GM18498 (cell line): ENCODE measurements around the gene NFIA.

Experiments
- ATAC-seq: cut with Tn5 transposase; IDR thresholded peaks from one replicate; pipeline ENCODE4 v1.9.1; 2021; ENCODE audit warnings: mild to moderate bottlenecking, moderate library complexity; ENCODE audit not compliant: unreplicated experiment

NFIA gene

GRCh38 chr1:61386770-61387169 is 304.4 kb downstream of the NFIA start:
- no peak for ATAC-seq

GRCh38 chr1:61387829-61388228 is 305.5 kb downstream of the NFIA start:
- ATAC-seq: no peak

DNA sequence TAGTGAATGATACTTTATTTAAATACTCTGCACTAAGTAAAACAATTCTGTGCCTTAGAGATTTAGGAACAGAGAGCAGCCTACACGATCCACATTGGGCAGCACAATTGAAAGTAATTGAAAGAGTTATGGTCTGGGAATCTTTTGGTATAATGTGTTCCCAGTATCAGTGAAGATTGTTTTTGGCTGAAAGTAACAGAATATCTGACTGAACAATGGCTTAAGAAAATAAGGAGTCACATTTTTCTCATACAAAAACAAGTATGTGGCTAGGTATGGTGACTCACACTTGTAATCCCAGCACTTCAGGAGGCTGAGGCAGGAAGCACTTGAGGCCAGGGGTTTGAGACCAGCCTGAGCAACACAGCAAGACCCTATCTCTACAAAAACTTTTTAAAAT is 306.2 kb downstream of the NFIA start:
- no peak for ATAC-seq

GRCh38 chr1:61389194-61389925 is 307.0 kb downstream of the NFIA start:
- ATAC-seq: no peak

DNA sequence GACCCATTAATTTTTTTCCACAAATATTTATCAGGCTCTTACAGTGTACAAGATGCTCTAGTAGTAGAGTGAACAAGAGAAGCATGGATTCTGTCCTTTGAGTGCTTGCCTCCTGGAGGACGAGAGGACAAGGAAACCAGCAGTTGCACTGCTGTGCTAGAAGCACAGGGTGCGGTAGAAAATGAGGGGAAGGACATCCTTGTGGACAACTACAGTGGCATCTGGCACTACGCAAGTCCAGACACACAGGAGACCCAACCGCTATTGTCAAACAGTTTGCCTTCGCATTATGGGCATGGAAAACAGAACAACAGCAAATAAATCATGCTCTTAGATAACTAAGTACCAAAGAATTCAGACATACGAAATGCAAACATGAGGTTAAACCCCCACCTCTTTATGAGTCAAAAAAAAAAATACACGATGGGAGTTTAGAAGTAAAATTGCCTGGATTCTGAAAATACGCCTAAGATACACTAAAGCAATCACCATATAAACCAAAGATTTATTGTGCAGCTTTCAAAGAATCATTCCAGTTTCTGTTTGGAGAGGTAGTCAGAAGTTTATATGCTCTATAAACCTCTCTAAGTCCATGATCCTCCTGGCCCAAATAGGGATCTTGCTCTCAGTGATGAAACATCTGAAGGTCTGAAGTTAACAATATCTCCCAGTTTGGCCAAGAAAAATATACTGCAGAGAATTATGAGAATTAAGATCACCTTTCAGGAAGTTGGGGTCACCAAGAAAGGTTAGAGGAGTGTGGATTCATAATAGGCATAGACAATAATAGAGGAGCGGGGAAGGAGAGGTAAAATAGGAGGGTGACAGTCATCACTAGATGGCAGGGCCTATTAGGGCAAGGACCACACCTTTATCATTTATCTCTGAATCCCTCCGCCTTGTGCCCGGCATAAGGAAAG is 307.8 kb downstream of the NFIA start:
- no peak for ATAC-seq

- ATAC-seq: no peak
These were observed 309.4 kb downstream of the NFIA start for GRCh38 chr1:61391730-61392129.

GRCh38 chr1:61392409-61393242 is 310.3 kb downstream of the NFIA start:
- ATAC-seq: no peak

DNA sequence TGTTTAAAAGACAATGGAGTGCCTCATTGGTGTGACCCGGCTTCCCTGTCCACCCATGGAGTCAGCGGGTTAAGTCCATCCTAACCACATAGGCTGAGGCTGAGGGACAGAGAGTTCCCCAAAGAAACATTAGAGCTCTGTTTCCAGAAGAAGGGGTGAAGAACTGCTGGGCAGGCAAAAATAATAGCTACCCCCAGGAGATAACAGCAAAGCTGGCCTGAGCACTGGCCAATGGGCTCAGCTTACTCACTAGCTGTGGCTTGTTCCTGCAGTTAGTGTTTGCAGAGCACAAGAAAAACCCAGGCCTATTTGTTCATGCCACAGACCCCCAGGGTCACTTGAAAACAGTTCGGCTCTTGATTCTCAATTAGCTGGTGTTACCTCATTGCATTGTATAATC is 311.2 kb downstream of the NFIA start:
- ATAC-seq: no peak

DNA sequence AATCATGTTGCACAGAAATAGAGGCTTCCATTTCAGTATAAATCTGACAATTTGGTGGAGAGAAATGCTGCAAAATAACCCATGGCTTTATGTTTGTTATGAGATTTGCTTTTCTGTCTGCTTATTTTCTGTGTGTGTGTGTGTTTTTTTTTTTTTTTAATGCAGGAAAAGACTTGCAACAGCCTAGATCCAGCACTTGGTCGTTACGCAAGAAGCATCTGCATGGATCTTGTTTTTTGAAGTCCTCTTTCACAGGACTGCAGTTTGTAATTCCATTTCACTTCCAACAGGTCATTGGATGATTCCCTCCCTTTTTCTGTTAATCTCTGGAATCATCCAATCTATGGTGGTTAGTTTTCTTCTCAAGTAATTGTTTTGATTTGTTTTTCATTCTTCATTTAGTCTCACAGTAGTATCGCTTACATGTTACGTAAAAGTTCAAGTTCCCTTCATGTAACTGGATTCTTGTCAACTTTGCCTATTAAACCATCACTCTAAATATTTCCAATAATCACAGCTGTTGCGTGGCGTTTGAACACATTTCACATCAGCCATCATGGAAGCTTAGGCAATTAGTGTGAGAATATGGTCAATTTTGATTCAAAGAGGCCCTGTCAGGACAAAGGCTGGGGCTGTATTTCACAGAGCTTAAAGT is 312.9 kb downstream of the NFIA start:
- ATAC-seq: no peak

DNA sequence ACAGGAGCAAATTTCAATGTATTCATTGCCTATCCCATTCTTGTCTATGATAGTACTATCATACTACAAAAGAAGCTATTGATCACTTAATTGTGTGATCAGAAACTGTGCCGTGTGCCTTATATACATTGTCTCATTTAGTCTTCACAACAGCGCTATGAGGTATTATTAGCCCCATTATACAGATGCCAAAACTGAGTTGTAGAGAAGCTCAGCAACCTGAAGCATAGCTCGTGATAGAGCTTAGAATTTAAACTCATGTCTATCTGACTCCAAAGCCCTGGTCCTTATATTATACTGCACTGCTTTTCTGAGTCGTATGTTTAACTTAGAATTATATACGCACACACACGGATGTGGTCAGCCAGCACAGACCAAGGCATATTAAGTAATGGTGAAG is 315.1 kb downstream of the NFIA start:
- ATAC-seq: no peak

- no peak for ATAC-seq
These were observed 315.6 kb downstream of the NFIA start for GRCh38 chr1:61397935-61398334.

DNA sequence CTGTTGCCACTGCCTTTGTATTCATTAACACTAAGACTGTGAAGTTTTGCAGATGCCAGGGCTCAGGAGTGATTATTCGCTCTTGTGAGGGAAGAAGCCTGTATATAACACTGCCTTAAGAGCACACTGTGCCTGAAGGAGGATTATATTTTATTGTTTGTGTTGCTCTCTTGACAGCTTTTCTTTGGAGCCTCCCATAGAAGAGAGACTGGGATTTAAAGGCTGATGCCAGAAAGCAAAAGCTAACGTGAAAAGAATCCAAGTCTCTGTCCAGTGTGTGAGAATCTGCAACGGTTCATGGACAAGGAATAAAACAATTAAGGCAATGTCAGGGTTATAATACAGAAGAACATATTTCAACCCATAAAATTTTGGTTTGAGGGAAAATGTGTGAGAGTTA is 316.8 kb downstream of the NFIA start:
- ATAC-seq: no peak

DNA sequence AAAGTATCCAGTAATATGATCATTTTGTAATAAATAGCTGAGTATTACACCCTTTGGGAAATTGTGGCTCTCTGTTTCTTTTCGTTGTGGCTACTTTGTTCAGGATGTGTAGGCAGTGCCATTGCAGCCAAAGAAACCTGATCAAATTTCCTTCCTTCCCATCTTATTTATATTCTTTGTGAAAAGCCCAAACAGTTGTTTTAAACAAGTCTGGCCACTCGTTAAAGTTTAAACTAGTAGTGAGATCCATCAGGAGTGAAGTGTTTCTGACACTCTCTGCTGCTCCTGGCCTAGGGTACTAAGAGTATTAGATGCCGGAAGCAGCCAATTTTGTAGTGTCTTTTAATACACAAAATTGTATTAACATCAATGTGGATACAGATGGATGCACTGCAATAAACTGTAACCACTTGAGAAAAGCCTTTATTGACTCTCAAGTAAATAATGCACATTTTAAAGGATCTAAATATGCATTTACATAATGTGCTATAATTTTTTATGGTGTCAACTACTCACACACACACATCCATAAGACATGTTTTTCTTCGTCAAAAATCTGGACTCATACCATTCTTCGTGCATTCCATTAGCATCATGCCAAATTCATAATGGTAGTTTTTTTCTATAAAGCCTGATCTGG is 317.9 kb downstream of the NFIA start:
- no peak for ATAC-seq

- ATAC-seq: no peak
These were observed 318.6 kb downstream of the NFIA start for GRCh38 chr1:61400997-61401396.

- ATAC-seq: no peak
These were observed 321.6 kb downstream of the NFIA start for GRCh38 chr1:61403679-61404596.

GRCh38 chr1:61404597-61405376 is 322.4 kb downstream of the NFIA start:
- no peak for ATAC-seq

DNA sequence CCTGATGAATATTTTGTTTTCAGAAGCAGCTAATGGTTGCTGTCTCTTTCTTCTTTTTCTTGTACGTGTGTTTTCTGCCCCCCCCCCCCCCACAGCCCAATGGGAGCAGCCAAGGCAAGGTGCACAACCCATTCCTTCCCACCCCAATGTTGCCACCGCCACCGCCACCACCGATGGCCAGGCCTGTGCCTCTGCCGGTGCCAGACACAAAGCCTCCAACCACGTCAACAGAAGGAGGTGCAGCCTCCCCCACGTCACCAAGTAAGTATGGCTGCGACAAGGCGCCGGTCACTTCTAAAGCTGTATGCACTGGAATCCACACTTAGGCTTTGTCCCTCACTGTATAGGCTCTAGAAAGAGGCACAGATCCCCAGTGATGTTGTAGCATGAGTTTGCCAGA is 324.1 kb downstream of the NFIA start:
- ATAC-seq: no peak

GRCh38 chr1:61412601-61413000 is 330.2 kb downstream of the NFIA start:
- no peak for ATAC-seq
